Effector memory CD4-positive, alpha-beta T cell (primary cell): ENCODE measurements around the gene TRIM64C.
"Not testable (repeated sequence)": the region's sequence is repeated elsewhere in the genome, so short reads cannot be mapped to it uniquely, and the experiment has no call there.

Source experiments
- DNase-seq, 3 donors: peaks; one replicate each; pipeline ENCODE4 v3.0.0-alpha.2; 2020
- H3K27ac ChIP-seq: 2 replicates; pipeline ENCODE4 v1.7.0; 2013; ENCODE audit warnings: mild to moderate bottlenecking, low read length, moderate library complexity; ENCODE audit not compliant: insufficient read depth, poor library complexity, severe bottlenecking
- H3K27me3 ChIP-seq: replicated peaks from 2 replicates; pipeline ENCODE4 v1.7.0; 2013; ENCODE audit warnings: mild to moderate bottlenecking, low read length; ENCODE audit not compliant: insufficient read depth, control insufficient read depth, poor library complexity, severe bottlenecking
- H3K36me3 ChIP-seq: 2 replicates; pipeline ENCODE4 v1.7.0; 2013; ENCODE audit warnings: mild to moderate bottlenecking, low read length, moderate library complexity; ENCODE audit not compliant: control insufficient read depth, insufficient read depth
- H3K4me1 ChIP-seq: 2 replicates; pipeline ENCODE4 v1.7.0; 2013; ENCODE audit warnings: low read length, mild to moderate bottlenecking; ENCODE audit not compliant: control insufficient read depth, insufficient read depth, poor library complexity, severe bottlenecking
- H3K4me3 ChIP-seq: 2 replicates; pipeline ENCODE4 v1.7.0; 2013; ENCODE audit warnings: low read length, low read depth, mild to moderate bottlenecking; ENCODE audit not compliant: insufficient read depth, poor library complexity, severe bottlenecking
- H3K9me3 ChIP-seq: 2 replicates; pipeline ENCODE4 v1.7.0; 2013; ENCODE audit warnings: mild to moderate bottlenecking, low read length, moderate library complexity; ENCODE audit not compliant: control insufficient read depth
- total RNA-seq, 3 donors: gene quantifications; one replicate each; lab custom pipeline; 2026; lab: John Stamatoyannopoulos, UW

Gene TRIM64C, protein sequence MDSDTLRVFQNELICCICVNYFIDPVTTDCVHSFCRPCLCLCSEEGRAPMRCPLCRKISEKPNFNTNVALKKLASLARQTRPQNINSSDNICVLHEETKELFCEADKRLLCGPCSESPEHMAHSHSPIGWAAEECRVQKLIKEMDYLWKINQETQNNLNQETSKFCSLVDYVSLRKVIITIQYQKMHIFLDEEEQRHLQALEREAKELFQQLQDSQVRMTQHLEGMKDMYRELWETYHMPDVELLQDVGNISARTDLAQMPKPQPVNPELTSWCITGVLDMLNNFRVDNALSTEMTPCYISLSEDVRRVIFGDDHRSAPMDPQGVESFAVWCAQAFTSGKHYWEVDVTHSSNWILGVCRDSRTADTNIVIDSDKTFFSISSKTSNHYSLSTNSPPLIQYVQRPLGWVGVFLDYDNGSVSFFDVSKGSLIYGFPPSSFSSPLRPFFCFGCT
- total RNA-seq = 0 reads per million in 3 donors

DNA sequence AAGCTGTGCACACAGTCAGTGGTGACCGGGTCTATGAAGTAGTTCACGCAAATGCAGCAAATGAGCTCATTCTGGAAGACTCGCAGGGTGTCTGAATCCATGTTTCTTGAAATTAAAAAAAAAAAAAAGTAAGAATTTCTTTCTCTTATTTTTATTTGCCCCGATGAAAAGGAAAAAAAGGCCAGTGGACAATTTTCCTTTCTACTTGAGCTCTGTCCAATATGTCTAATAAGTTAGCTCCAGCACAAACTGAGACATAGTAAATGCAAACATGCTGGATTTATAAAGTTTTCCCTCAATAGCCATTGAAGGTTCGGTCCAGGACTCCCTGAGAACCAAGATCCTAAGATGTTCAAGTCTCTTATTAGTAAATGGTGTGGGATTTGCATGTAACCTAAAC lies at the start of gene TRIM64C:
Gene TRIM64C (minus strand): TSS at position 101 of the 400 bp plus-strand sequence. CDS start 0 bp downstream, at position 101.
- H3K27ac ChIP-seq, H3K4me3 ChIP-seq, DNase-seq, H3K9me3 ChIP-seq, H3K36me3 ChIP-seq, H3K4me1 ChIP-seq, H3K27me3 ChIP-seq: not testable (repeated sequence)

DNA sequence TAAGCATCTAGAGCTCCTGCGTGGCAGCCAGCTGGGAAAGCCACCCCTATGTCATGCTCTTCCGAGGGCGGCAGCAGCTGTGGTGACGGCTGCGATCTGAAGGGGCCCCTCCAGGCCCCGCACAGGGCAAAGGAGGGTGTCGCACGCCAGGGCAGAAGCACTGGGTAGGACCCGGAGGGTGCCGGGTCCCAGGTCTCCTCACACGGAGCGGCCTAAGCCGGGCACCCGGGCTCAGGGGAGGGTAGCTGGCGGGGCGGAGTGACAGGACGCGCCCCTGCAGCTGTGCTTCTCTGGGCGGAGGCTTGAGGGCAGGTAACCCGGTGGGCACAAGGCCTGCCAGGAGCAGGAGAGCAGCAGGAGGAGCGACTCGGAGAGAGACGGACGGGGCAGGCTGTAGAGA lies 43.4 kb upstream of the TRIM64C start:
- not testable (repeated sequence) for H3K4me1 ChIP-seq, H3K27ac ChIP-seq, H3K27me3 ChIP-seq, DNase-seq, H3K9me3 ChIP-seq, H3K4me3 ChIP-seq, H3K36me3 ChIP-seq

DNA sequence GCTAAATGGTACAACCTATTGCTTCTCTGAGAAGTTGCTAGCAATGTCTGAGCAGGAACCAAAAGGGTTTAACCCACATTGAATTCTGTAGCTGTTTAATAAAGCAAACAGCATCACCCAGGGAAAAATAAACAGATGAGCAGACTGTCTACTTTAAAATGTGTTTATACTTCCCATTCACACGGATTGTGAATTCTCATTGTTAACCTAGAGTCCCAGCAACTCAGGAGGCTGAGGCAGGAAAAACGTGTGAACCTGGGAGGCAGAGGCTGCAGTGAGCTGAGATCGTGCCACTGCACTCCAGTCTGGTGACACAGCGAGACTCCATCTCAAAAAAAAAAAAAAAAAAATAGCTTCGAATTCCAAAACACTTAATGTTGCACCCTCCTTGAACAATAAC lies 11.0 kb upstream of the TRIM64C start:
- H3K4me3 ChIP-seq, H3K27me3 ChIP-seq, H3K27ac ChIP-seq: not testable (repeated sequence)

DNA sequence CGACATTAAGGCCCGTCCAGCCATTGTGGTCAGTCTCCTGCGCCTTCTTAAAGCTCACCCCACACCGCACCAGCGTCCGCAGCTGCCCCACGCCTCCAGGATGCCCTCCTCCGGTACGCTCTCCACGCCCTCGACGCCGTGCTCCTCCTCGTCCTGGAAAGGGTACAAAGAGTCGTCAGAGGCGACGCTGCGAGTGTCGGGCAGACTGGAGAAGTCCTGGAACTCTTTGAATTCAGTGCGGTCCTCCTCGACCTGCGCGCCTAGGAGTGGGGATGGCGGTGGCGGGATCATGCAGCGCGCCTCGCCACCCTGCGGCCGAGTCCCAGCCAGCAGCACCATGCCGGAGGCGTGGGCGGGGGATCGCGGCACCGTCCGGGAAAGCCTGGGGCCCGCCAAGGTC lies 9.1 kb downstream of the TRIM64C start:
- H3K4me3 ChIP-seq, H3K9me3 ChIP-seq, H3K27me3 ChIP-seq, H3K27ac ChIP-seq, DNase-seq, H3K36me3 ChIP-seq, H3K4me1 ChIP-seq: not testable (repeated sequence)

More for the DNA sequence above, 11.0 kb upstream of the TRIM64C start:
- H3K4me1 ChIP-seq, H3K9me3 ChIP-seq, H3K36me3 ChIP-seq, DNase-seq: not testable (repeated sequence)

DNA sequence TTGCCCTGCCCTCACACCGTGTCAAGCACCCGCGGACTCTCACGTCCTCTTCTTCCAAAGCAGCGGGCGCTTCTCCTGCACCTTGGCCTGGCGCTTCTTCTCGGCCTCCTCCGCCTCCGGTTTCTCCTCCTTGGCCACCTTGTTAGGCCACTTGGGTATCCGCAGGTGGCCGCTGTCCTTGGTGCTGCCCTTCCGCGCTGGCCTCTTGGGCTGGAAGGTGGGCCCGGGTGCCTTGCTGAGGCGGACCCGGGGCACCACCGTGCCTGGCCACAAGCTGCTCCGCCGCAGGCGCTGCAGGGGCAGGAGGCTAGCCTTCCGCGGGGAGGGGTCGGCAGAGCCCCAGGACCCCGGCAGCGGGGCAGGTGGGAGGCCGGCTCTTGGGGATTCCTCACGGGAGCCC lies 10.7 kb downstream of the TRIM64C start:
- H3K36me3 ChIP-seq, H3K9me3 ChIP-seq, H3K4me3 ChIP-seq, H3K27me3 ChIP-seq, DNase-seq, H3K4me1 ChIP-seq, H3K27ac ChIP-seq: not testable (repeated sequence)

- DNase-seq, H3K36me3 ChIP-seq, H3K9me3 ChIP-seq, H3K4me1 ChIP-seq, H3K4me3 ChIP-seq, H3K27ac ChIP-seq, H3K27me3 ChIP-seq: not testable (repeated sequence)
Observed at GRCh38 chr11:49028523-49028922, 30.4 kb downstream of the TRIM64C start, which contains the start of gene TRIM49B. Gene TRIM49B, plus strand, starts transcription at chr11:49028823. Its CDS starts 2,777 bp downstream, at chr11:49031600.
